GM19463 (cell line): ENCODE data around the gene FNTB.

Source experiments
- ATAC-seq: cut with Tn5 transposase; IDR thresholded peaks from one replicate; pipeline ENCODE4 v1.9.1; 2021; ENCODE audit warnings: mild to moderate bottlenecking, moderate library complexity; ENCODE audit not compliant: unreplicated experiment

Gene FNTB

DNA sequence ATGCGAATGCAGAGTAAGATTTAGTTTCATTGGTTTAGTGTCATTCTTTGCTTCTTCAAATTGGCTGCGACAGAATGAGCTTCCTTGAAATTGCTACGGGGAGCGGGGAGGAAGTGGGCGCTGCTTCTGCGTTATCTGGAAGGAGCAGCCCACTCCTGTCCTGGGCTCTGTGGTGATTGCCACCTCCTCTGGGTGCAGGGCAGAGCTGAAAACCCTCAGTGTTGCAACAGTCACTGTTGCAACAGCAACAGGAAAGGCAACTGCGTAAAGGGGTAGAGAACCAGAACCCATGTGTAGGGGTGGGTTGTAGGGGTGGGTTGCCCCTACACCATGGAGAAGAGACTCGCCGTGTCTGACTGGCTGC, 57.9 kb downstream of the FNTB start:
- no peak for ATAC-seq

- no peak for ATAC-seq
These were observed 58.3 kb downstream of the FNTB start for GRCh38 chr14:65045006-65045405.

DNA sequence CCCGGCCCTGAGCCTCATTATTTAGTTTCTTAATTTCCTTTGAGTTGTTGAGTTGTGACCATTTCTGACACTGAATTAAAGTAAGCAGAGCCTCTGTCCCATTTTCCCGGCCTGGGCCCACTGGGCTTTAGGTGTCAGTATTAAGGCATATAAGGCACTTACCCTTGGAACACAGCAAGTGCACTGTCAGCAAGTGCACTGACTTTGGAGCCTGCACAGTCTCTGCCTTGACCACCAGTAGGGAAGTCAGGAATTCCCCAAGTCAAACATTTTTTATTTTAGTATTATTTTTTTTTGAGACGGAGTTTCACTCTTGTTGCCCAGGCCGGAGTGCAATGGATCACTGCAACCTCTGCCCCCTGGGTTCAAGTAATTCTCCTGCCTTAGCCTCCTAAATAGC, 59.0 kb downstream of the FNTB start:
- no peak for ATAC-seq

- no peak for ATAC-seq
These were observed 66.1 kb downstream of the FNTB start for GRCh38 chr14:65052832-65053231.

GRCh38 chr14:65053466-65053865, 66.8 kb downstream of the FNTB start:
- ATAC-seq = no peak

DNA sequence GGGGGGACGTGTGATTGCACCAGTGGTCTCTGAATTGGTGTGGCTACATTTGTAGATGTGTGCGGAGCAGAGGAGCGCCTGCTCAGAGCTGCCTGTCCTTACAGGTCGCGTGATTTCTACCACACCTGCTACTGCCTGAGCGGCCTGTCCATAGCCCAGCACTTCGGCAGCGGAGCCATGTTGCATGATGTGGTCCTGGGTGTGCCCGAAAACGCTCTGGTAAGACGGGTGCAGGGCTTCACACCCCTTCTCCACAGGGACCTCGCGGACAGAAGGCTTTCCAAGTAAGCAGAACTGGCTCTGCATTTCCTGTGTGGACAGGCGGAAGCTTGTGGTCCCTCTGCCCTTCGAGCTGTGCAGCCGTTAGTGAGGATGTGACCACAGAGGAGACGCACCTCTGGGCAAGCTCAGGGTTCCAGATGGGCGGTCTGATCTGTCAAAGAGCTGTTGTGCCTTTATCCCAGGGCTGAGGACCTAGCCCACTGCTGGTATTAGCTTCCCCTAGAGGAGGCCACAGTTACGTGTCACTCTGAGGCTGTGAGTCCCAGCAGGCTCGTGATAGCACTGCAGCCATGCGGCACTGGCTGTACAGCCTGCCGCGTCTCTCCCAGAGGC, 67.9 kb downstream of the FNTB start:
- ATAC-seq = no peak

- ATAC-seq = no peak
These were observed 71.0 kb downstream of the FNTB start for GRCh38 chr14:65057695-65058094.

- ATAC-seq = no peak
These were observed 75.7 kb downstream of the FNTB start for GRCh38 chr14:65062096-65063075.

GRCh38 chr14:65065719-65066118, 79.0 kb downstream of the FNTB start:
- no peak for ATAC-seq

DNA sequence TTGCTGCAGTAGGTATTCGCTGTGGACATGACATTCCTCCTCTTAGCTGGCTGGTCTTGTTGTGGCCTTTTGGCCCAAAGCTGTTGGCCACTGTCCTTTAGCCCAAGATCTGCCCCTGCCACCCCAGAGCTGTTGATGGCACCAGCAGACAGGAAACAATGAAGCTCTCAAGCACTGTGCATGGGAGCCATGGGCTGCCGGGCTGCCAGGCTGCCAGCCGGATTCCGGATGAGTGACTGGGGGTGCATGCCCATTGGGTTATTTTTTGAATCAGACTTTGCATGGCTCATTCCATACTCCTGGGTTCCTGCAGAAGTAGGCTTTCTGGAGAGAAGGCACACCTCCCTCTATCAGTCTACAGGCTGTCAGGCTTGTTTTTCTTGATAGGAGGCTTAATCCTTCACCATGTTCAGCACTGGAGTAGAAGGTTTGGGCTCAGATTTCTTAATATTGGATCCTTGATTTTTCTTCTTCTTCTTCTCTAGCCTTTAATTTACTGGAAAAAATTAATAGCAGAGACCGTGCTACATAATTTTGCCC, 83.2 kb downstream of the FNTB start:
- ATAC-seq = no peak

- peak; percentile 84 for ATAC-seq
These were observed 83.8 kb downstream of the FNTB start for GRCh38 chr14:65070471-65070976.

GRCh38 chr14:65071544-65071943, 84.8 kb downstream of the FNTB start:
- ATAC-seq = no peak

DNA sequence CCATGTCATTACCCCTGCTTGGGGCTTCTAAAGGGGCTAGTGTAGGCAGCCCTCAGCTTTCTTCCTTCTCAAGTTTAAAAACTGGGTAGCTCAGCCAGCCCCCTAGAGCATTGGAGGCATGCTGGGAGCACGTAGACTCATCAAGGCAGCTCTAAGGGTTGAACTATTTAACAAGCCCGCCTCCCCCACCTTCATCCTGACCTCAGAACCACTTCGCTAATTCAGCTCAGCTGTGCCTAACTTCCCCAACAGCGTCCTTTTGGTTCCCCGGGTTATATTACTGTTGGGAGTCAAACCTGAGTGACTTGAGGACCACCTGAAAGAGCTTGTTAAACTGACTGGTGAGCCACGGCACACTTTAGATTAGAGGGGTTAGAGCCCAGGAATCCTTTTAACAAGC, 85.6 kb downstream of the FNTB start:
- ATAC-seq = no peak

DNA sequence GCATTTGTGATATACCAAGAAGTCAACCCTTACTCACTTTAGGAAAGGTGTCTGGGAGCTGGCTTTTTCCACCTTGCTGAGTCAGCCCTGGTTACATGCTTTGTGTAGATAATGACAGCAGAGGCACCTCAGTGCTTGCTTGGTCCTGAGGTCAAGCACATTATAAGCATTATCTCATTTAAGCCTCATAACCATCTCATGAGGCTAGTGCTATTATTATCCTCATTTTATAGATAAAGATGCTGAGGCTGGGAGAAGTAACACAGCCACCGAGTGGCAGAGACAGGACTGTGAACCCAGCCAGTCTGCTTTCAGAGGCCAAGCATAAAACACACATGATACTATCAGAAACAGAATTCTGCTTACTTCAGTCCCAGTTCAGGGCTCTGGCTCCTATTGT, 86.2 kb downstream of the FNTB start:
- ATAC-seq = no peak

DNA sequence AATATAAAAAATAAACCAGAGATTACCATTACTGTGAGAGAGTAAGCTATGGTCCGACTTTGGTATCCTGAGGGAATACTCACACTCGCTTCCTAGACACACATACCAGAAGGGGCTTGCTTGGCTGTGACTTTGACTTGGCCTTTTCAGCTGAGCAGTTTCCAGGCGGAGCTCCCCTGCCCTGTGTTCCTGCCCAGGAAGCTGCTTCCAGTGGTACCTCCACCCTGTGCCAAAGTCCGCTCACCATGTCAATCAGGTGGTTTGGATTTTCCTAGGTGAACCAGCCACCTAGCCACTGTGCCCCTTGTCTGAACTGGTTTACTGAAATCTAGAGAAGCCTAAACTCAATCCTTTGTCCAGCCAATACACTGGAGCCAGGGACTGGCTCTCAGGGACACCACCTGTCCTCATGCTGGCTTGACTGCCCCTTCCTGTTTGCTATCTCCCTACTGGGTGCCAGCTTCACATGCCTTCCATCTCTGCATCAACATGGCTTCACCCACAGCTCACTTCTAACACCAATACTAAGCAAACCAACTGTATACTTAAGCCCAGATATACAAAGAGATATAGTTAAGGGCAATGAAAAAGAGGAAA, 87.0 kb downstream of the FNTB start:
- ATAC-seq = no peak

DNA sequence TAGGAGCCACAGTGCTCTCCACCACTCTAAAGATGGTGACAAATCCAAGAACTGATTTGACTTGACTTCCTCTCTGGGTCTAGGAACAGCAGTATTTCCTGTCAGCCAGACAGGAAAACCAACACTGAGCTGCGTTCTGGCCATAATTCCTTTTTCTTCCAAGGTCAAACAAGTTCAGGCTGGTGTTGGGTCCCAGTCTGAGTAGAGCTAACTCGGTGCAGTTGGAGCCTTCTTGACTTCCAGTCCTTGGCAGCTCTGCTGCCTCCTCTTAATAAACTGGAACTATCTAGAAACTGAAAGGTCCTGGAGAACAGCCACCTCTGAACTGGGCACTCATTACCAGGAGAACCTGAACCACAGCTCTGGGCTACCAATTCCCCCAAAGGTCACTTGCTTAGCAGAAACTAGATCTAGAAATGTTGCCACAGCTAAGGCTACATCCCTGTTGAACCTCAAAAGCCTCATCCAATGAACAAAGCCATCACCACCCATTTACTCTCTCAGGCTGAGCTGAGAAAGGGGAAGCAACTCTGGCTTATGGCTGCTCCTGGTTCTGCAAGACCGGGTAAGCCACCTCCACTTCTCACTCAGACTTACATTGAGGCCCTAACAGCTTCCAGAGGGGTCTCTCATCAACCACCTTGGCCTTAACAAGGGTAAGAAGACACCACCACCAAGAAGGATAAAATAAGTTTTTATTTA, 87.9 kb downstream of the FNTB start:
- no peak for ATAC-seq

GRCh38 chr14:65075628-65076325, 89.1 kb downstream of the FNTB start:
- ATAC-seq = no peak

GRCh38 chr14:65077318-65077717, 90.6 kb downstream of the FNTB start:
- ATAC-seq = no peak

GRCh38 chr14:65079201-65079600, 92.5 kb downstream of the FNTB start:
- ATAC-seq = no peak

DNA sequence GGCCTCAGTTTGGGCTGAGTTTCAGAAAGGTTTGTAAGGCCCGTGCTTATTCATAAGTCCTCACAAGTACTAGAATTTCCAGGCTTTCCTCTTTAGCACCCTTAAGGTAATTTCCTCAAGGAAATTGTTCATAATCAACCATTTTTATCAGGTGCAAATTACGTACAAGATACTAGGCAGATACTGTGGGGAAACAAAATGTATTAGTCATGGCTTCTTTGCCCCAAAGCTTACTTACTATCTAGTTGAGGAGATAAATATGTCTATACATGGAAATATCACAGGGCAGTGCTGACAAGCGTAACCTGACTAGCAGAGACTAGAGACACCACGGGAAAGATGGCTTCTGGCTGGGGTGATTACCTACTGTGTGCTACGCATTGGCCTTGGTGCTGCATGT, 93.1 kb downstream of the FNTB start:
- ATAC-seq = no peak
